Suprapubic skin (tissue), 4 donors: Measurements from ENCODE around the gene HRH2.

Experiments
- EP300 ChIP-seq: sonication (generic); formaldehyde crosslinking; IDR thresholded peaks from one replicate; pipeline ENCODE4 v1.6.1; 2017; ENCODE audit warnings: antibody characterized with exemption
- POLR2A ChIP-seq, 2 donors: fragments of 450-650 bp; IDR thresholded peaks; one replicate each; pipeline ENCODE4 v1.6.1; 2017; ENCODE audit warnings: antibody characterized with exemption in 2 of 2, mild to moderate bottlenecking in 2 of 2, moderate library complexity in 2 of 2
- POLR2AphosphoS5 ChIP-seq, 3 donors: sonication (generic); formaldehyde crosslinking; IDR thresholded peaks; one replicate each; pipeline ENCODE4 v1.6.1; 2017; ENCODE audit warnings: antibody characterized with exemption in 3 of 3
- TF ChIP-seq, protein P1 (sequence below), 2 donors: fragments of 200-600 bp in 1 of 2; fragments of 450-650 bp in 1 of 2; sonication (generic) in 1 of 2; IDR thresholded peaks; one replicate each; pipeline ENCODE4 v1.5.1; 2016 to 2019; ENCODE audit warnings: antibody characterized with exemption in 2 of 2, mild to moderate bottlenecking in 1 of 2, moderate library complexity in 1 of 2

GRCh38 chr5:175670372-175670771, 12.5 kb downstream of the HRH2 start:
- TF ChIP-seq, protein P1, sequence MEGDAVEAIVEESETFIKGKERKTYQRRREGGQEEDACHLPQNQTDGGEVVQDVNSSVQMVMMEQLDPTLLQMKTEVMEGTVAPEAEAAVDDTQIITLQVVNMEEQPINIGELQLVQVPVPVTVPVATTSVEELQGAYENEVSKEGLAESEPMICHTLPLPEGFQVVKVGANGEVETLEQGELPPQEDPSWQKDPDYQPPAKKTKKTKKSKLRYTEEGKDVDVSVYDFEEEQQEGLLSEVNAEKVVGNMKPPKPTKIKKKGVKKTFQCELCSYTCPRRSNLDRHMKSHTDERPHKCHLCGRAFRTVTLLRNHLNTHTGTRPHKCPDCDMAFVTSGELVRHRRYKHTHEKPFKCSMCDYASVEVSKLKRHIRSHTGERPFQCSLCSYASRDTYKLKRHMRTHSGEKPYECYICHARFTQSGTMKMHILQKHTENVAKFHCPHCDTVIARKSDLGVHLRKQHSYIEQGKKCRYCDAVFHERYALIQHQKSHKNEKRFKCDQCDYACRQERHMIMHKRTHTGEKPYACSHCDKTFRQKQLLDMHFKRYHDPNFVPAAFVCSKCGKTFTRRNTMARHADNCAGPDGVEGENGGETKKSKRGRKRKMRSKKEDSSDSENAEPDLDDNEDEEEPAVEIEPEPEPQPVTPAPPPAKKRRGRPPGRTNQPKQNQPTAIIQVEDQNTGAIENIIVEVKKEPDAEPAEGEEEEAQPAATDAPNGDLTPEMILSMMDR (IDR thresholded peaks at IDR 0.05), result no peak
- TF ChIP-seq POLR2A (IDR thresholded peaks at IDR 0.05) (no peak), EP300 (no peak), POLR2AphosphoS5 (IDR thresholded peaks at IDR 0.05) (no peak)
